OCI-M1 (cell line): ENCODE results near the gene NDUFAF5.
A peak's percentile ranks its signal among the peaks of the same experiment; 100 is the strongest.

Experiments
- DNase-seq: peaks from one replicate; lab custom pipeline; 2025; lab: John Stamatoyannopoulos, UW

The NDUFAF5 gene

GRCh38 chr20:13777171-13777601 is 7.6 kb upstream of the NDUFAF5 start:
- no peak for DNase-seq

GRCh38 chr20:13778827-13779226 is 6.0 kb upstream of the NDUFAF5 start:
- no peak for DNase-seq

- DNase-seq, result peak; percentile 5
These were observed 1.3 kb upstream of the NDUFAF5 start for GRCh38 chr20:13783528-13783927.

GRCh38 chr20:13784271-13784892 is 446 bp upstream of the NDUFAF5 start:
- DNase-seq, result no peak

GRCh38 chr20:13786143-13786828 is 1.5 kb downstream of the NDUFAF5 start:
- no peak for DNase-seq

- DNase-seq, result peak; percentile 72
These were observed 3.5 kb downstream of the NDUFAF5 start for GRCh38 chr20:13788167-13788834.

- no peak for DNase-seq
These were observed 5.9 kb downstream of the NDUFAF5 start for GRCh38 chr20:13790708-13791107.

- DNase-seq, result no peak
These were observed 7.0 kb downstream of the NDUFAF5 start for GRCh38 chr20:13791540-13792459.

GRCh38 chr20:13793001-13793400 is 8.2 kb downstream of the NDUFAF5 start:
- no peak for DNase-seq

- no peak for DNase-seq
These were observed 9.8 kb downstream of the NDUFAF5 start for GRCh38 chr20:13794667-13795066.

- no peak for DNase-seq
These were observed 14.2 kb downstream of the NDUFAF5 start for GRCh38 chr20:13799040-13799439.

GRCh38 chr20:13799974-13800373 is 15.1 kb downstream of the NDUFAF5 start:
- no peak for DNase-seq

GRCh38 chr20:13800728-13801134 is 15.9 kb downstream of the NDUFAF5 start:
- no peak for DNase-seq

- DNase-seq, result no peak
These were observed 24.5 kb downstream of the NDUFAF5 start for GRCh38 chr20:13809373-13809772.

- no peak for DNase-seq
These were observed 25.0 kb downstream of the NDUFAF5 start for GRCh38 chr20:13809855-13810254.

GRCh38 chr20:13810446-13810845 is 25.6 kb downstream of the NDUFAF5 start:
- no peak for DNase-seq

GRCh38 chr20:13813910-13814309 is 29.1 kb downstream of the NDUFAF5 start:
- DNase-seq, result no peak

- DNase-seq, result no peak
These were observed 29.8 kb downstream of the NDUFAF5 start for GRCh38 chr20:13814672-13815071.

GRCh38 chr20:13816757-13817156 is 31.9 kb downstream of the NDUFAF5 start:
- DNase-seq, result no peak

- no peak for DNase-seq
These were observed 32.5 kb downstream of the NDUFAF5 start for GRCh38 chr20:13817342-13817741.

GRCh38 chr20:13819885-13820645 is 35.2 kb downstream of the NDUFAF5 start:
- peak; percentile 76 for DNase-seq
